Left forelimb (tissue), 1 donor: ENCODE results near the gene GJB6.

ENCODE experiments used
- DNase-seq: peaks from one replicate; pipeline ENCODE4 v3.0.0-alpha.2; 2018; ENCODE audit warnings: low spot score

Gene GJB6

GRCh38 chr13:20227288-20227687 is 4.8 kb downstream of the GJB6 start:
- DNase-seq = no peak

- no peak for DNase-seq
Observed at GRCh38 chr13:20222553-20222952, 9.6 kb downstream of the GJB6 start.

- DNase-seq = no peak
Observed at GRCh38 chr13:20221772-20222171, 10.3 kb downstream of the GJB6 start.

- DNase-seq = no peak
Observed at GRCh38 chr13:20219577-20219976, 12.5 kb downstream of the GJB6 start.

GRCh38 chr13:20217168-20217567 is 15.0 kb downstream of the GJB6 start:
- no peak for DNase-seq

GRCh38 chr13:20209948-20210347 is 22.2 kb downstream of the GJB6 start:
- DNase-seq = no peak

GRCh38 chr13:20206698-20207235 is 25.4 kb downstream of the GJB6 start:
- no peak for DNase-seq

- no peak for DNase-seq
Observed at GRCh38 chr13:20206065-20206697, 25.9 kb downstream of the GJB6 start.

- no peak for DNase-seq
Observed at GRCh38 chr13:20198781-20199180, 33.3 kb downstream of the GJB6 start.

GRCh38 chr13:20197361-20197834 is 34.7 kb downstream of the GJB6 start:
- no peak for DNase-seq

GRCh38 chr13:20195801-20196200 is 36.3 kb downstream of the GJB6 start:
- no peak for DNase-seq

- DNase-seq = no peak
Observed at GRCh38 chr13:20193907-20194631, 38.0 kb downstream of the GJB6 start.

GRCh38 chr13:20193162-20193906 is 38.8 kb downstream of the GJB6 start:
- DNase-seq = no peak

GRCh38 chr13:20192836-20193161 is 39.3 kb downstream of the GJB6 start, which contains the start of gene GJB2:
Gene GJB2 (minus strand): TSS chr13:20192938. CDS start chr13:20189581, 3,357 bp downstream.
- DNase-seq = no peak

GRCh38 chr13:20192158-20192835 is 39.8 kb downstream of the GJB6 start:
- DNase-seq = no peak

GRCh38 chr13:20191311-20192157 is 40.6 kb downstream of the GJB6 start:
- DNase-seq = no peak

- DNase-seq = no peak
Observed at GRCh38 chr13:20190481-20191310, 41.4 kb downstream of the GJB6 start.

- no peak for DNase-seq
Observed at GRCh38 chr13:20190076-20190475, 42.0 kb downstream of the GJB6 start.

- no peak for DNase-seq
Observed at GRCh38 chr13:20188667-20189553, 43.2 kb downstream of the GJB6 start.
